Measurements from ENCODE around the gene PPM1H. TPM values are rescaled to one million over a fixed set of nuclear protein-coding genes. Genes with fewer than 3 reads are reported as not detected.

Gene PPM1H
- total and polyA plus RNA-seq, 10 of the 15 experiments (the other 5 are each of a cell fraction or from before 2014, with no cell fraction given), result 0.11 to 0.83 (median 0.49) TPM

- CTCF ChIA-PET, result interaction anchor here (0.6 to 1.4 kb wide), 2 partner anchors 13 to 960 kb away, joined by 3 read pairs; no protein-coding TSS in a partner anchor
- WGBS (ENCODE audit: insufficient coverage, insufficient replicate concordance, low lambda C conversion rate, missing lambda C conversion rate), result 30% methylated on average over 1 of the region's 1 CpG
Observed at GRCh38 chr12:62971769-62972525, 37.0 kb upstream of the PPM1H start.

More at GRCh38 chr12:62971769-62972525, 37.0 kb upstream of the PPM1H start:
- H3K4me2 ChIP-seq (ENCODE audit: control insufficient read depth, insufficient read depth), result no peak overlapping the region
- DNase-seq (ENCODE audit: low read depth, low spot score), result no peak
- H2AFZ ChIP-seq (ENCODE audit: control insufficient read depth, low read depth, low read length), result no peak overlapping the region
- no peak for ATAC-seq
- H3K4me1 ChIP-seq (ENCODE audit: control insufficient read depth, insufficient read depth, low read length), result no peaks in the 10 kb centered on the region
- no peaks in the 10 kb centered on the region for H4K20me1 ChIP-seq (ENCODE audit: control insufficient read depth, insufficient read depth)
- TF ChIP-seq RFX5 (IDR thresholded peaks at IDR 0.05; ENCODE audit: low read depth, low read length), result no peak
- TF ChIP-seq TCF7 (IDR thresholded peaks at IDR 0.05; ENCODE audit: borderline replicate concordance), result no peak
- no peak for TF ChIP-seq BACH1 (IDR thresholded peaks at IDR 0.05; ENCODE audit: borderline replicate concordance)
- TF ChIP-seq CREB1 (IDR thresholded peaks at IDR 0.05; ENCODE audit: low read depth), result no peak
- no peak for TF ChIP-seq PAX5 (IDR thresholded peaks at IDR 0.05; ENCODE audit: borderline replicate concordance, low read depth, low read length)
- no peak for TF ChIP-seq IRF5 (IDR thresholded peaks at IDR 0.05; ENCODE audit: borderline replicate concordance)
- FAIRE-seq, result no peak
- H3K27ac ChIP-seq (ENCODE audit: control insufficient read depth, insufficient read depth), result no peak overlapping the region
- intact Hi-C loops (cut with micrococcal nuclease; ENCODE audit: unreplicated experiment), result no loop called here
- H3K36me3 ChIP-seq (ENCODE audit: control insufficient read depth in 2 of 2, insufficient read depth in 2 of 2, low read length in 1 of 2), result no peaks in the 10 kb centered on the region
- H3K9ac ChIP-seq (ENCODE audit: control insufficient read depth, insufficient read depth, low read length), result no peak overlapping the region
- ChIA-PET SMC1A (ENCODE audit: uncharacterized antibody, unreplicated experiment) (no interaction called here), POLR2A (no interaction called here), RAD21 (ENCODE audit: unreplicated experiment) (no interaction called here)
- H3K4me3 ChIP-seq, result no peak overlapping the region
- no peaks in the 10 kb centered on the region; a peak in 1 of 4 replicates for H3K27me3 ChIP-seq (replicated peaks in 1 of 2; ENCODE audit: control insufficient read depth in 2 of 2, insufficient read depth in 2 of 2, low read length in 1 of 2)
- H3K79me2 ChIP-seq (ENCODE audit: control insufficient read depth, insufficient read depth, low read length), result no peaks in the 10 kb centered on the region
- no TSS peak for BruUV-seq (replicated peaks)
- in situ Hi-C loops (cut with MboI), result no loop called here
- H3K9me3 ChIP-seq (replicated peaks; ENCODE audit: control insufficient read depth, insufficient read depth, low read length), result no peaks in the 10 kb centered on the region

Measured in GM12878 (cell line).